Measurements from ENCODE around the gene FOCAD. TPM values are rescaled to one million over a fixed set of nuclear protein-coding genes. Genes with fewer than 3 reads are reported as not detected.

FOCAD gene
- total and polyA plus RNA-seq, 2 of the 8 experiments (the other 6 are each of a cell fraction or from before 2014, with no cell fraction given): 22.0 to 38.4 TPM

GRCh38 chr9:20786807-20787206, 102.7 kb downstream of the FOCAD start:
- Histone ChIP-seq H2BK5ac (ENCODE audit: low read depth, low read length) (no peak overlapping the region), H3K27me3 (replicated peaks in 1 of 4; ENCODE audit: control insufficient read depth in 3 of 4, extremely low read depth in 1 of 4, insufficient read depth in 3 of 4, low read length in 3 of 4) (no peaks in the 10 kb centered on the region), H4K8ac (ENCODE audit: extremely low read depth, insufficient read depth, low read length) (no peak overlapping the region), H2BK120ac (replicated peaks; ENCODE audit: low read depth, low read length) (no peak overlapping the region), H2AFZ (ENCODE audit: low read length) (no peak overlapping the region), H3K36me3 (ENCODE audit: control insufficient read depth in 2 of 4, insufficient read depth in 4 of 4, low read length in 3 of 4) (peaks cover 0 to 13% (median 0%) of the 10 kb centered on the region in 4 experiments; a peak in 1 of 8 replicates), H4K91ac (replicated peaks; ENCODE audit: insufficient read length, low read length) (no peak overlapping the region), H4K5ac (ENCODE audit: insufficient read length, low read depth, low read length) (no peak overlapping the region), H3K79me2 (ENCODE audit: control insufficient read depth in 1 of 2, insufficient read depth in 2 of 2, low read length in 2 of 2) (no peaks in the 10 kb centered on the region), H4K20me1 (replicated peaks in 1 of 2; ENCODE audit: control insufficient read depth in 1 of 2, insufficient read depth in 2 of 2, low read length in 2 of 2) (no peaks in the 10 kb centered on the region), H2AK5ac (ENCODE audit: low read depth, low read length) (no peak overlapping the region), H3K9ac (replicated peaks in 1 of 4; ENCODE audit: extremely low read depth in 1 of 4, low read depth in 3 of 4, low read length in 3 of 4) (no peak overlapping the region), H3K9me3 (ENCODE audit: insufficient read depth in 2 of 2, low read depth in 1 of 2, low read length in 1 of 2) (no peaks in the 10 kb centered on the region), H2BK15ac (ENCODE audit: low read length) (no peak overlapping the region), H3K4me3 (ENCODE audit: extremely low read depth in 1 of 4, insufficient read depth in 2 of 4, low read depth in 3 of 4, low read length in 4 of 4) (no peak overlapping the region), H3K4ac (replicated peaks; ENCODE audit: insufficient read length, low read depth, low read length) (no peak overlapping the region), H3K4me1 (replicated peaks in 1 of 4; ENCODE audit: control insufficient read depth in 3 of 4, insufficient read depth in 4 of 4, low read length in 3 of 4) (peaks cover 0 to 5% (median 3%) of the 10 kb centered on the region in 4 experiments; a peak in 5 of 7 replicates), H2BK12ac (ENCODE audit: low read depth, low read length) (no peak overlapping the region), H2BK20ac (ENCODE audit: low read length) (no peak overlapping the region), H3K18ac (ENCODE audit: extremely low read depth, low read length) (no peak overlapping the region), H3K79me1 (ENCODE audit: low read depth, low read length) (no peaks in the 10 kb centered on the region), H3K23me2 (ENCODE audit: low read depth, low read length) (no peaks in the 10 kb centered on the region; the same call in 1 of the 2 replicates), H3K27ac (ENCODE audit: low read depth, low read length) (no peak overlapping the region), H3K56ac (replicated peaks; ENCODE audit: insufficient read length, low read depth, low read length) (no peak overlapping the region), H3K4me2 (ENCODE audit: insufficient read depth in 1 of 2, low read depth in 2 of 2, low read length in 2 of 2) (no peak overlapping the region), H3K23ac (ENCODE audit: insufficient read length) (no peak overlapping the region), H3K14ac (ENCODE audit: insufficient read length) (no peak overlapping the region)
- ChIA-PET POLR2A (ENCODE audit: partially characterized antibody) (no interaction called here), CTCF (ENCODE audit: partially characterized antibody) (interaction anchor here (1.8 kb wide), 1 partner anchor 162 kb away, joined by 9 read pairs; no protein-coding TSS in a partner anchor)
- 58% methylated on average over 1 of the region's 1 CpG; no CpG with 5 or more reads in 1 of the 2 experiments for WGBS, 2 experiments (ENCODE audit: extremely low coverage in 1 of 2, insufficient coverage in 1 of 2, insufficient read length in 1 of 2, insufficient replicate concordance in 2 of 2, low coverage in 1 of 2, low lambda C conversion rate in 2 of 2, missing lambda C conversion rate in 1 of 2)
- FAIRE-seq (no peak), DNase-seq (ENCODE audit: low read depth in 1 of 2, low spot score in 2 of 2) (no peak)
- TF ChIP-seq MAFK (IDR thresholded peaks at IDR 0.05; ENCODE audit: low read depth, low read length) (no peak), SP4 (IDR thresholded peaks at IDR 0.05; ENCODE audit: low read length) (no peak), GABPA (IDR thresholded peaks at IDR 0.05; ENCODE audit: borderline replicate concordance, insufficient read depth, low read length) (no peak), RFX5 (IDR thresholded peaks at IDR 0.05; ENCODE audit: borderline replicate concordance, low read depth, low read length) (no peak), FOSL1 (IDR thresholded peaks at IDR 0.05; ENCODE audit: insufficient read depth, low read depth, low read length) (no peak)

Measured in H1 (cell line).